ENCODE data around the gene NOVA2. TPM values are rescaled to one million over a fixed set of nuclear protein-coding genes. Genes with fewer than 3 reads are reported as not detected.

The NOVA2 gene
- total and polyA plus RNA-seq, 5 donors from 2014 or later, result not detected

GRCh38 chr19:45938733-45939319 is 34.8 kb downstream of the NOVA2 start:
- Histone ChIP-seq H3K27me3 (ENCODE audit: control insufficient read depth, insufficient read depth, low read length) (peaks cover 4% of the 10 kb centered on the region), H3K4me3 (ENCODE audit: low read depth, low read length) (no peak overlapping the region), H3K27ac (ENCODE audit: insufficient read depth, low read length, poor library complexity, severe bottlenecking) (no peak overlapping the region), H3K9me3 (ENCODE audit: control insufficient read depth in 2 of 2, low read length in 2 of 2) (no peaks in the 10 kb centered on the region), H3K4me1 (ENCODE audit: control insufficient read depth, insufficient read depth, low read length, poor library complexity, severe bottlenecking) (no peaks in the 10 kb centered on the region), H3K36me3 (ENCODE audit: control insufficient read depth, insufficient read depth, low read length) (no peaks in the 10 kb centered on the region)
- Mint-ChIP-seq H3K27me3 (peaks cover 28% of the 10 kb centered on the region), H3K36me3 (no peaks in the 10 kb centered on the region), H3K4me3 (no peak overlapping the region), H3K27ac (no peak overlapping the region), H3K4me1 (peaks cover 0 to 4% (median 0%) of the 10 kb centered on the region in 4 donors), H3K9me3 (no peaks in the 10 kb centered on the region)
- ATAC-seq (ENCODE audit: low read depth in 2 of 2) (no peak), DNase-seq (peak in 1 of 3 donors; percentile 45)

DNA sequence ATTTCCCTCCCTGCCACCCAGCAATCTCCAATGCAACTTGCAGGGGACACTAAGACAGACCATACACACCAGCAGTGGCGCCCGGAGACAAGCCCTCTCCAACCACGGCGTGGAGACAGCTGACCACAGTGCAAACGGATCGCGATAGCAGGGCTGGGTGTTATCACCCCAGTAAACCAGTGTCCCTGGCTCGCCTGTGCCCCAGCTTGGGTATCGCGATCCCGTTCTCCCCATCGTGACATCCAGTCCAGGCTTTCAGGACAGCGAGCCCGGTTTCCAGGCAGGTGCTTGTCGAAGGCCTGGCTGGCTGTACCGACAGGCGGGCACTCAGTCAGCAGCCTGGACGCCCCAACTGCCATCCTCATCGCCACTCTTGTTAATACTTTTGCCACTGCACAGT is 38.4 kb downstream of the NOVA2 start:
- Histone ChIP-seq H3K4me3 (ENCODE audit: low read depth, low read length) (no peak overlapping the region), H3K27me3 (ENCODE audit: control insufficient read depth, insufficient read depth, low read length) (peaks cover 4% of the 10 kb centered on the region), H3K9me3 (ENCODE audit: control insufficient read depth in 2 of 2, low read length in 2 of 2) (no peaks in the 10 kb centered on the region), H3K36me3 (ENCODE audit: control insufficient read depth, insufficient read depth, low read length) (no peaks in the 10 kb centered on the region), H3K27ac (ENCODE audit: insufficient read depth, low read length, poor library complexity, severe bottlenecking) (no peak overlapping the region), H3K4me1 (ENCODE audit: control insufficient read depth, insufficient read depth, low read length, poor library complexity, severe bottlenecking) (no peaks in the 10 kb centered on the region)
- Mint-ChIP-seq H3K4me3 (no peak overlapping the region), H3K27me3 (peaks cover 30% of the 10 kb centered on the region), H3K9me3 (no peaks in the 10 kb centered on the region), H3K36me3 (no peaks in the 10 kb centered on the region), H3K27ac (no peak overlapping the region), H3K4me1 (peaks cover 0 to 4% (median 0%) of the 10 kb centered on the region in 4 donors)
- ATAC-seq (ENCODE audit: low read depth in 2 of 2), result no peak
- DNase-seq, result no peak

DNA sequence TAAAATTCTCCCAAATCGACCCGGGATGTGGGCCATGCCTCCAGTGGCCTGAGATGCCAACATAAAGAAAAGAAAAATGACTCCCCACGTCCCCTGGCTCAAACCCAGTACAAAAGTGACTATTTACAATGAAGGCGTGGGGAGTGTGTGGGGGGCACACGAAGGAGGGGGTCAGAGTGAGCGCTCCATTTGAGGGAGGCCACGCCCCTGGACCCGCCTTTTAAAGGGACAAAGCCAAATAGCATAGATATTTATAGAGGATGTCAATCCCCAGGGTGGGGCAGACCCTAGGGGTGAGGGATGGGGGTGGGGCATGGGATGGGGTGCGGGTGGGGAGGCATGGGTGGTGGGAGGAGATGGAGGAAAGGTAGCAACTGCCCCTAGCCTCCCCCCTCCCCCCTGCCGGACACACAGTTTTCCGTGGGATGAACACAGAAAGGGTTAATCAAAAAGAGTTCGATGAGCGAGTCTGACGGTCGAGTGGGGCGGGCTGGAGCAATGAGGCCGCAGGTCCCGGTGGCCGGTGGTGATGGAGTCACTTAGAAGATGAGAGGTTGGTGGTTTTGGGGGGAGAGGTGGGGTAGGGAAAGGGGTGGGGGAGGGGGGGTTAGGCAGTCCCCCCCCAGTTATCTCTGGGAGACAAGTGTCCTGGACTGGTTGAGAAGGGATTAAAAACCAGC is 39.0 kb downstream of the NOVA2 start:
- H3K36me3 ChIP-seq (ENCODE audit: control insufficient read depth, insufficient read depth, low read length), result no peaks in the 10 kb centered on the region
- ATAC-seq (ENCODE audit: low read depth in 2 of 2) (no peak), DNase-seq (no peak)
- no peak overlapping the region for H3K4me3 ChIP-seq (ENCODE audit: low read depth, low read length)
- Mint-ChIP-seq H3K9me3 (no peaks in the 10 kb centered on the region), H3K36me3 (no peaks in the 10 kb centered on the region), H3K27ac (no peak overlapping the region), H3K4me1 (peaks cover 0 to 4% (median 0%) of the 10 kb centered on the region in 4 donors), H3K4me3 (no peak overlapping the region), H3K27me3 (peaks cover 32% of the 10 kb centered on the region)
- H3K9me3 ChIP-seq (ENCODE audit: control insufficient read depth in 2 of 2, low read length in 2 of 2), result no peaks in the 10 kb centered on the region
- peaks cover 4% of the 10 kb centered on the region for H3K27me3 ChIP-seq (ENCODE audit: control insufficient read depth, insufficient read depth, low read length)
- no peaks in the 10 kb centered on the region for H3K4me1 ChIP-seq (ENCODE audit: control insufficient read depth, insufficient read depth, low read length, poor library complexity, severe bottlenecking)
- H3K27ac ChIP-seq (ENCODE audit: insufficient read depth, low read length, poor library complexity, severe bottlenecking), result no peak overlapping the region

- H3K9me3 ChIP-seq (ENCODE audit: control insufficient read depth in 2 of 2, low read length in 2 of 2), result no peaks in the 10 kb centered on the region
- H3K4me3 ChIP-seq (ENCODE audit: low read depth, low read length), result no peak overlapping the region
- no peak overlapping the region for H3K27ac ChIP-seq (ENCODE audit: insufficient read depth, low read length, poor library complexity, severe bottlenecking)
- H3K27me3 Mint-ChIP-seq, result peaks cover 27% of the 10 kb centered on the region
- H3K36me3 ChIP-seq (ENCODE audit: control insufficient read depth, insufficient read depth, low read length), result no peaks in the 10 kb centered on the region
- H3K27ac Mint-ChIP-seq, result no peak overlapping the region
- H3K36me3 Mint-ChIP-seq, result no peaks in the 10 kb centered on the region
- ATAC-seq (ENCODE audit: low read depth in 2 of 2), result no peak
- peaks cover 0 to under 1% (median 0%) of the 10 kb centered on the region in 4 donors for H3K4me1 Mint-ChIP-seq
- H3K9me3 Mint-ChIP-seq, result no peaks in the 10 kb centered on the region
- no peak overlapping the region for H3K4me3 Mint-ChIP-seq
- H3K27me3 ChIP-seq (ENCODE audit: control insufficient read depth, insufficient read depth, low read length), result peaks cover 4% of the 10 kb centered on the region
- no peak for DNase-seq
- H3K4me1 ChIP-seq (ENCODE audit: control insufficient read depth, insufficient read depth, low read length, poor library complexity, severe bottlenecking), result no peaks in the 10 kb centered on the region
Observed at GRCh38 chr19:45933759-45934158, 39.9 kb downstream of the NOVA2 start.

DNA sequence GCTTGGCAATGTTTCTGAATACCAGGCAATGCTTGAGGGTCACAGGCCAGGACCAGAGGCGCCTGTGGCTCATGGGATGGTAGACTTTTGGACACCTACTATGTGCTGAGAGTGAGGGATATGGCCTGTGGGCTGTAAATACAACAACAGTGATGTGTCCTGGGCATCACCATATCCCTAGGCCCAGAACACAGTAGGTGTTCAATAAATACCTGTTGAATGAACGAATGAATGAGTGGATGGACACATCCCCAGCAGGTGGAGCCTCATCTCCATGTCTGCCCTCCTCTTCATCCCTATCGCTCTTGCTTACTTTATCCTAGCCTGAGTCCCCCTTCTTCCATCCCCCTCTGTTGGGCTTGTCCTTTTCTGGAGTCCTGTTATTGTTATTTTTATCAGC is 42.6 kb downstream of the NOVA2 start:
- no peak overlapping the region for H3K4me3 ChIP-seq (ENCODE audit: low read depth, low read length)
- H3K4me3 Mint-ChIP-seq, result no peak overlapping the region
- H3K4me1 Mint-ChIP-seq, result peaks cover 0 to 10% (median 7%) of the 10 kb centered on the region in 4 donors
- ATAC-seq (ENCODE audit: low read depth in 2 of 2) (no peak), DNase-seq (no peak)
- no peaks in the 10 kb centered on the region for H3K36me3 ChIP-seq (ENCODE audit: control insufficient read depth, insufficient read depth, low read length)
- peaks cover 25% of the 10 kb centered on the region for H3K27me3 Mint-ChIP-seq
- no peaks in the 10 kb centered on the region for H3K9me3 Mint-ChIP-seq
- H3K27ac Mint-ChIP-seq, result no peak overlapping the region
- H3K9me3 ChIP-seq (ENCODE audit: control insufficient read depth in 2 of 2, low read length in 2 of 2), result no peaks in the 10 kb centered on the region
- H3K27me3 ChIP-seq (ENCODE audit: control insufficient read depth, insufficient read depth, low read length), result peaks cover 4% of the 10 kb centered on the region
- no peak overlapping the region for H3K27ac ChIP-seq (ENCODE audit: insufficient read depth, low read length, poor library complexity, severe bottlenecking)
- no peaks in the 10 kb centered on the region for H3K36me3 Mint-ChIP-seq
- peaks cover 6% of the 10 kb centered on the region for H3K4me1 ChIP-seq (ENCODE audit: control insufficient read depth, insufficient read depth, low read length, poor library complexity, severe bottlenecking)

GRCh38 chr19:45929247-45929646 is 44.4 kb downstream of the NOVA2 start:
- H3K27ac Mint-ChIP-seq, result no peak overlapping the region
- no peaks in the 10 kb centered on the region for H3K36me3 Mint-ChIP-seq
- H3K4me1 ChIP-seq (ENCODE audit: control insufficient read depth, insufficient read depth, low read length, poor library complexity, severe bottlenecking), result peaks cover 6% of the 10 kb centered on the region
- H3K27me3 ChIP-seq (ENCODE audit: control insufficient read depth, insufficient read depth, low read length), result no peaks in the 10 kb centered on the region
- H3K4me1 Mint-ChIP-seq, result peaks cover 0 to 10% (median 7%) of the 10 kb centered on the region in 4 donors
- no peak overlapping the region for H3K27ac ChIP-seq (ENCODE audit: insufficient read depth, low read length, poor library complexity, severe bottlenecking)
- H3K4me3 ChIP-seq (ENCODE audit: low read depth, low read length), result no peak overlapping the region
- no peak overlapping the region for H3K4me3 Mint-ChIP-seq
- DNase-seq (no peak), ATAC-seq (ENCODE audit: low read depth in 2 of 2) (no peak)
- no peaks in the 10 kb centered on the region for H3K9me3 ChIP-seq (ENCODE audit: control insufficient read depth in 2 of 2, low read length in 2 of 2)
- peaks cover 21% of the 10 kb centered on the region for H3K27me3 Mint-ChIP-seq
- H3K9me3 Mint-ChIP-seq, result no peaks in the 10 kb centered on the region
- H3K36me3 ChIP-seq (ENCODE audit: control insufficient read depth, insufficient read depth, low read length), result no peaks in the 10 kb centered on the region

- Histone ChIP-seq H3K36me3 (ENCODE audit: control insufficient read depth, insufficient read depth, low read length) (no peaks in the 10 kb centered on the region), H3K4me3 (ENCODE audit: low read depth, low read length) (no peak overlapping the region), H3K4me1 (ENCODE audit: control insufficient read depth, insufficient read depth, low read length, poor library complexity, severe bottlenecking) (peaks cover 6% of the 10 kb centered on the region), H3K27ac (ENCODE audit: insufficient read depth, low read length, poor library complexity, severe bottlenecking) (no peak overlapping the region), H3K9me3 (ENCODE audit: control insufficient read depth in 2 of 2, low read length in 2 of 2) (no peaks in the 10 kb centered on the region), H3K27me3 (ENCODE audit: control insufficient read depth, insufficient read depth, low read length) (no peaks in the 10 kb centered on the region)
- Mint-ChIP-seq H3K27me3 (peaks cover 25% of the 10 kb centered on the region), H3K36me3 (no peaks in the 10 kb centered on the region), H3K9me3 (no peaks in the 10 kb centered on the region), H3K4me1 (peaks cover 0 to 10% (median 7%) of the 10 kb centered on the region in 4 donors), H3K4me3 (peak overlapping the region in 3 of 4 donors; percentile 21 to 44 (median 36)), H3K27ac (peak overlapping the region in 1 of 3 donors; percentile 38)
- peak; percentile 82 to 96 (median 88) for DNase-seq
- ATAC-seq (ENCODE audit: low read depth in 2 of 2), result peak; percentile 95 to 99
Observed at GRCh38 chr19:45927565-45928261, 46.0 kb downstream of the NOVA2 start.

Measured in CD4-positive, CD25-positive, alpha-beta regulatory T cell (primary cell).